ENCODE results near the gene COL6A2. TPM values are rescaled to one million over a fixed set of nuclear protein-coding genes. Genes with fewer than 3 reads are reported as not detected.

The COL6A2 gene
- total RNA-seq, 1 experiment from 2014 or later: 22.0 TPM

DNA sequence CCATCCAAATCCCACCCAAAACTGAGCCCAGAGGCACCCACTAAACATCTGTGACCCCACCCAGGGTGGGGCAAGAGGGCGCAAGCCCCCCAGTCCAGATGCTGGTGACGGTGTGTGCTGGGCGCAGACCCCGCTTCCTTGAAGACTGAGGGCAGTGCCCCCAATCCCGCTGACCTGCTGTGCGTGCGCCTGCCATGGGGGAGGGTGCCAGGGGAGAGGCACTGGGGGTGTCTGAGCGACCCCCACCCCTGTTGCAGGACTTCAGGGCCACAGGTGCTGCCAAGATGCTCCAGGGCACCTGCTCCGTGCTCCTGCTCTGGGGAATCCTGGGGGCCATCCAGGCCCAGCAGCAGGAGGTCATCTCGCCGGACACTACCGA lies 13.3 kb downstream of the COL6A2 start:
- no peak overlapping the region for H3K4me2 ChIP-seq
- H2AFZ ChIP-seq: no peak overlapping the region
- CTCF ChIA-PET: no interaction called here
- no peaks in the 10 kb centered on the region for H3K9me3 ChIP-seq (ENCODE audit: insufficient read depth, low read depth)
- intact Hi-C loops (cut with micrococcal nuclease; ENCODE audit: unreplicated experiment): no loop called here
- H4K20me1 ChIP-seq (ENCODE audit: insufficient read depth): no peaks in the 10 kb centered on the region
- no peaks in the 10 kb centered on the region for H3K27me3 ChIP-seq (ENCODE audit: insufficient read depth, low read depth)
- POLR2A ChIA-PET (ENCODE audit: unreplicated experiment): no interaction called here
- H3K4me3 ChIP-seq: no peak overlapping the region
- TF ChIP-seq, protein P1, sequence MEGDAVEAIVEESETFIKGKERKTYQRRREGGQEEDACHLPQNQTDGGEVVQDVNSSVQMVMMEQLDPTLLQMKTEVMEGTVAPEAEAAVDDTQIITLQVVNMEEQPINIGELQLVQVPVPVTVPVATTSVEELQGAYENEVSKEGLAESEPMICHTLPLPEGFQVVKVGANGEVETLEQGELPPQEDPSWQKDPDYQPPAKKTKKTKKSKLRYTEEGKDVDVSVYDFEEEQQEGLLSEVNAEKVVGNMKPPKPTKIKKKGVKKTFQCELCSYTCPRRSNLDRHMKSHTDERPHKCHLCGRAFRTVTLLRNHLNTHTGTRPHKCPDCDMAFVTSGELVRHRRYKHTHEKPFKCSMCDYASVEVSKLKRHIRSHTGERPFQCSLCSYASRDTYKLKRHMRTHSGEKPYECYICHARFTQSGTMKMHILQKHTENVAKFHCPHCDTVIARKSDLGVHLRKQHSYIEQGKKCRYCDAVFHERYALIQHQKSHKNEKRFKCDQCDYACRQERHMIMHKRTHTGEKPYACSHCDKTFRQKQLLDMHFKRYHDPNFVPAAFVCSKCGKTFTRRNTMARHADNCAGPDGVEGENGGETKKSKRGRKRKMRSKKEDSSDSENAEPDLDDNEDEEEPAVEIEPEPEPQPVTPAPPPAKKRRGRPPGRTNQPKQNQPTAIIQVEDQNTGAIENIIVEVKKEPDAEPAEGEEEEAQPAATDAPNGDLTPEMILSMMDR (conservative IDR thresholded peaks at IDR 0.05): no peak
- no peak for TF ChIP-seq EZH2 (IDR thresholded peaks at IDR 0.05; ENCODE audit: low read depth)
- no peaks in the 10 kb centered on the region; the same call in 1 of the 2 replicates for H3K36me3 ChIP-seq (ENCODE audit: low read depth)
- no peaks in the 10 kb centered on the region for H3K9me2 ChIP-seq (ENCODE audit: insufficient read depth)
- H3K4me1 ChIP-seq (replicated peaks; ENCODE audit: insufficient read depth): no peaks in the 10 kb centered on the region
- BruUV-seq (replicated peaks): no TSS peak
- no peaks in the 10 kb centered on the region for H3F3A ChIP-seq (ENCODE audit: insufficient read depth, low read depth)
- no peaks in the 10 kb centered on the region for H3K79me2 ChIP-seq (ENCODE audit: low read depth)
- no peak for DNase-seq
- no peak overlapping the region for H3K27ac ChIP-seq

GRCh38 chr21:46111857-46112724 lies 14.2 kb downstream of the COL6A2 start:
- H3K79me2 ChIP-seq (ENCODE audit: low read depth): no peaks in the 10 kb centered on the region

GRCh38 chr21:46112725-46113215 lies 14.9 kb downstream of the COL6A2 start:
- H3F3A ChIP-seq (ENCODE audit: insufficient read depth, low read depth): no peaks in the 10 kb centered on the region
- no peaks in the 10 kb centered on the region for H3K9me3 ChIP-seq (ENCODE audit: insufficient read depth, low read depth)
- no peaks in the 10 kb centered on the region for H3K79me2 ChIP-seq (ENCODE audit: low read depth)
- no peak overlapping the region for H3K27ac ChIP-seq
- no peak overlapping the region for H2AFZ ChIP-seq
- H3K27me3 ChIP-seq (ENCODE audit: insufficient read depth, low read depth): no peaks in the 10 kb centered on the region
- H3K4me3 ChIP-seq: no peak overlapping the region
- no TSS peak for BruUV-seq (replicated peaks)
- H4K20me1 ChIP-seq (ENCODE audit: insufficient read depth): no peaks in the 10 kb centered on the region
- no peak overlapping the region for H3K4me2 ChIP-seq
- DNase-seq: no peak
- H3K36me3 ChIP-seq (ENCODE audit: low read depth): no peaks in the 10 kb centered on the region; the same call in 1 of the 2 replicates
- H3K9me2 ChIP-seq (ENCODE audit: insufficient read depth): no peaks in the 10 kb centered on the region
- no peaks in the 10 kb centered on the region for H3K4me1 ChIP-seq (replicated peaks; ENCODE audit: insufficient read depth)
- CTCF ChIA-PET: no interaction called here
- POLR2A ChIA-PET (ENCODE audit: unreplicated experiment): no interaction called here
- no peak for TF ChIP-seq EZH2 (IDR thresholded peaks at IDR 0.05; ENCODE audit: low read depth)
- TF ChIP-seq, protein P1 (conservative IDR thresholded peaks at IDR 0.05): no peak
- intact Hi-C loops (cut with micrococcal nuclease; ENCODE audit: unreplicated experiment): no loop called here

More at GRCh38 chr21:46111857-46112724, 14.2 kb downstream of the COL6A2 start:
- ChIA-PET POLR2A (ENCODE audit: unreplicated experiment) (no interaction called here), CTCF (no interaction called here)
- no peaks in the 10 kb centered on the region; the same call in 1 of the 2 replicates for H3K36me3 ChIP-seq (ENCODE audit: low read depth)
- H3K27ac ChIP-seq: no peak overlapping the region
- H3K9me2 ChIP-seq (ENCODE audit: insufficient read depth): no peaks in the 10 kb centered on the region
- TF ChIP-seq, protein P1 (conservative IDR thresholded peaks at IDR 0.05): no peak
- no peak for TF ChIP-seq EZH2 (IDR thresholded peaks at IDR 0.05; ENCODE audit: low read depth)
- no peak overlapping the region for H3K4me3 ChIP-seq
- DNase-seq: no peak
- H4K20me1 ChIP-seq (ENCODE audit: insufficient read depth): no peaks in the 10 kb centered on the region
- H3K4me2 ChIP-seq: no peak overlapping the region
- no peaks in the 10 kb centered on the region for H3K4me1 ChIP-seq (replicated peaks; ENCODE audit: insufficient read depth)
- no peaks in the 10 kb centered on the region for H3F3A ChIP-seq (ENCODE audit: insufficient read depth, low read depth)
- intact Hi-C loops (cut with micrococcal nuclease; ENCODE audit: unreplicated experiment): no loop called here
- no peaks in the 10 kb centered on the region for H3K9me3 ChIP-seq (ENCODE audit: insufficient read depth, low read depth)
- BruUV-seq (replicated peaks): no TSS peak
- H3K27me3 ChIP-seq (ENCODE audit: insufficient read depth, low read depth): no peaks in the 10 kb centered on the region
- no peak overlapping the region for H2AFZ ChIP-seq
